Measurements from ENCODE around the gene AKNA.

The AKNA gene

DNA sequence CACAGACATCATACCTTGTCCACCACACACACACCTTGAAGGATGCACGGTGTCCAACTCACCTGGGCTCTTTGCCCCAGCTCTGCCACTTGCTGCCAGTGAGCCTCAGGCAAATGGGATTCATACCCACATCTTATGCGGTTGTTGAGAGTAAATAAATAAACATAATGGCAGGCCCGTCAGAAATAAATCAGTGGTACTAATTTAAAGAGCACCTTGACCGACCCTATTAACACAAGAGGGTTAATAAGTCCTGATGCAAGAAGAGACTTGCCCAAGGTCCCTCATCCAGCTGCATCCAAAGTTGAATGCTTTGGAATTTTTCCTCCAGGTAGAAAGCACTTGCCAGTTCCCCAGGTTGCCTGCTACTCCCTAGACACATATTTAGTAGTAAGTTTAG lies 11.6 kb upstream of the AKNA start:
- Histone ChIP-seq H3K9me3 (ENCODE audit: control insufficient read depth in 5 of 5, low read length in 5 of 5) (no peaks in the 10 kb centered on the region), H3K36me3 (ENCODE audit: control insufficient read depth in 5 of 5, insufficient read depth in 5 of 5, low read length in 5 of 5) (peaks cover 0 to 2% (median 0%) of the 10 kb centered on the region in 5 donors), H3K27me3 (ENCODE audit: control insufficient read depth in 5 of 5, insufficient read depth in 4 of 5, low read length in 5 of 5) (no peaks in the 10 kb centered on the region), H3K27ac (ENCODE audit: low read depth, low read length) (no peak overlapping the region), H3K4me1 (ENCODE audit: control insufficient read depth in 5 of 5, insufficient read depth in 5 of 5, low read length in 5 of 5) (peaks cover 14 to 40% (median 30%) of the 10 kb centered on the region in 5 donors), H3K4me3 (ENCODE audit: low read depth in 1 of 5, low read length in 5 of 5) (no peak overlapping the region), H3K9ac (ENCODE audit: low read length in 5 of 5) (no peak overlapping the region)

DNA sequence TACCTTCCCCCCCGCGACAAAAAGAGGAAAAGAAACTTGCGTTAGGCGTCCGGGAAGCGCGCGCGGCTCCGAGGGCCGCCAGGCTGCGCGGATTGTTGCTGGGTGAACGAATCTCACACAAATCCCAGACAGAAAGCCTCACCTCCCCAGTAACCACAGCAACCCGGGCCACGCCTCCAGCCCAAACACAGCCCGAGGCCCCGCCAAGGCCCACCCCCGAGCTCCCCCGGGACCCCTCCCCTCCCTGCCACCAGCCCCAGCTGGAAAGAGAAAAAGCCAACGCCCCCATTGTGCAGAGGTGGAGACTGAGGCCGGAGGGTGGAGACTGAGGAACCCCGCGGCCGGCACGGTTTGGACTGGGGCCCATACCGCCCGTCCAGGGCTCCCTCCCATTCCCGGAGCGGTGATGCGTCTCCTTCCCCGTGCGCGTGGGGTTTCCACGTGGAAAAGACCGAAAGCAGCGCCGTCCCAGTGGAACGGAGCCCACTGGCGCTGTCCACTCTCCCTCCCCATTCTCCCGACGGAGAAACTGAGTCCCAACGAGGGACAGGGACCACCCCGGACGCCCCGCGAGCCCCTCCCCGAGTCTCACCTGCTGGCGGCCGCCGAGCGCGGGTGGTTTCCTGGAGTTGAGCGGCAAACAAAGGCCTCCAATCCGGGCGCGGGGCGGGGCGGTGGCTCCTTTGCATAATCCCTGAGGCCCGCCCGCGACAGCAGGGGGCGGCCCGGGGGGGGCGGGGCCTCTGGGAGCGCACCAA lies 10.2 kb upstream of the AKNA start:
- Histone ChIP-seq H3K27me3 (ENCODE audit: control insufficient read depth in 5 of 5, insufficient read depth in 4 of 5, low read length in 5 of 5) (no peaks in the 10 kb centered on the region), H3K9ac (ENCODE audit: low read length in 5 of 5) (peak overlapping the region; percentile 0 to 88 (median 81)), H3K9me3 (ENCODE audit: control insufficient read depth in 5 of 5, low read length in 5 of 5) (no peaks in the 10 kb centered on the region), H3K4me1 (ENCODE audit: control insufficient read depth in 5 of 5, insufficient read depth in 5 of 5, low read length in 5 of 5) (peaks cover 14 to 49% (median 34%) of the 10 kb centered on the region in 5 donors), H3K27ac (ENCODE audit: low read depth, low read length) (peak overlapping the region; percentile 92), H3K4me3 (ENCODE audit: low read depth in 1 of 5, low read length in 5 of 5) (peak overlapping the region; percentile 77 to 88 (median 77)), H3K36me3 (ENCODE audit: control insufficient read depth in 5 of 5, insufficient read depth in 5 of 5, low read length in 5 of 5) (peaks cover 0 to 2% (median 0%) of the 10 kb centered on the region in 5 donors)

DNA sequence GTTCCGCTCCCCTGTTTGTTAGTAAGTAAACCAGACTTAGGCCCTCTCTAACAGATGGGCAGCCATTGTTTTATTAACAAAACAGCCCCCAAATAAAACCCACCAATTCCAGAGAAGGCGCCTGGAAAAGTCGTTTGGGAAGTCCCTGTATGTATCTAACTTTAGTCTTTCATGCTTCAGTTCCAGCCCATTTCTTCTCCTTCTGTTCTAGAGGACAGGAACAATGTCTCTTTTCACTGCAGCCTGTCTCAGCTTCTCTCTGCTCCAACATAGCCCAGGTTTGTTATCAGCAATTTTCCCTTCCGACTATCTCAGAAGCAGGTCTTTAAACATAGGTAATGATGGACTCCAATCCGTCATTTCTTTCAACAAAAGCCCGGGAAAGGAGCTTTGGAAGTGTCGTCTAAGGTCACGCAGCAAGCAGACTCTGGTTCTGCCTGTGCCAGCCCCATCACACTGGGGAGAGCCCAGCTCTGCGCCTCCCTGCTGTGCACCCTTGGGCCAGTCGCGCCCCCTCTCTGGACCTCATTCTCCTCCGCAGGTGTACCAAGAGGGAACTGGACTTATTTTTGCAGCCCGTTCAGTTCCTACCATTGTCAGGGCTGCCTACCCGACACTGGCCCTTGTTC lies 9.6 kb upstream of the AKNA start:
- Histone ChIP-seq H3K4me3 (ENCODE audit: low read depth in 1 of 5, low read length in 5 of 5) (peak overlapping the region; percentile 77 to 88 (median 77)), H3K36me3 (ENCODE audit: control insufficient read depth in 5 of 5, insufficient read depth in 5 of 5, low read length in 5 of 5) (no peaks in the 10 kb centered on the region), H3K9ac (ENCODE audit: low read length in 5 of 5) (peak overlapping the region; percentile 0 to 88 (median 68)), H3K4me1 (ENCODE audit: control insufficient read depth in 5 of 5, insufficient read depth in 5 of 5, low read length in 5 of 5) (peaks cover 16 to 56% (median 40%) of the 10 kb centered on the region in 5 donors), H3K9me3 (ENCODE audit: control insufficient read depth in 5 of 5, low read length in 5 of 5) (no peaks in the 10 kb centered on the region), H3K27ac (ENCODE audit: low read depth, low read length) (peak overlapping the region; percentile 92), H3K27me3 (ENCODE audit: control insufficient read depth in 5 of 5, insufficient read depth in 4 of 5, low read length in 5 of 5) (no peaks in the 10 kb centered on the region)

DNA sequence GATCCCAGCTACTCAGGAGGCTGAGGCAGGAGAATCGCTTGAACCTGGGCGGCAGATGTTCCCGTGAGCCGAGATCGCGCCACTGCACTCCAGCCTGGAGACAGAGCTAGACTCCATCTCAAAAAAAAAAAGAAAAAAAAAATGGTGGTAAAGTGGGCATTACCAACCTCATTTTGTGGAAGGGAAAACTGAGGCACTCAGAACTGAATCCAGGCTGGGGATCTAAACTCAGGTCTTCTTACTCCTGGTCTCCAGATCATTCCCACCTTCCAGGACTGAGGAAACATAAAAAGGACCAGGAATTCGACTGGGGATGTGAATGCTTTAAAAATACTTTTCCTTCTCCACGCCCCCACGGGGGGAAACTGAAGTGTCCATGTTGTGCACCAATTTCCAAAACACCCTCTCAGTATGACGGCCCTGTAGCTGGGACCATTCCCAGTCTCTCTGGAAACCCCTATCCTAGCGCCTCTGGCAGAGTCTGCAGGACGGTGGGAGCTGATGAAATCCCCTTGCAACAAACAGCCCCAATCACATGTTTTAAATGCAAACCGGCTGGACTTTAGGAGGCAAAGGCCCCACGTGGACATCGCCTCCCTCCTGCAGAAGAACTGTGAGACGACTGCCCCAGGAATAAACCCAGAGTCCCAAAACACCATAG lies 8.9 kb upstream of the AKNA start:
- Histone ChIP-seq H3K4me3 (ENCODE audit: low read depth in 1 of 5, low read length in 5 of 5) (peak overlapping the region; percentile 77 to 88 (median 77)), H3K9me3 (ENCODE audit: control insufficient read depth in 5 of 5, low read length in 5 of 5) (no peaks in the 10 kb centered on the region), H3K27ac (ENCODE audit: low read depth, low read length) (peak overlapping the region; percentile 92), H3K4me1 (ENCODE audit: control insufficient read depth in 5 of 5, insufficient read depth in 5 of 5, low read length in 5 of 5) (peaks cover 20 to 62% (median 47%) of the 10 kb centered on the region in 5 donors), H3K36me3 (ENCODE audit: control insufficient read depth in 5 of 5, insufficient read depth in 5 of 5, low read length in 5 of 5) (no peaks in the 10 kb centered on the region), H3K27me3 (ENCODE audit: control insufficient read depth in 5 of 5, insufficient read depth in 4 of 5, low read length in 5 of 5) (no peaks in the 10 kb centered on the region), H3K9ac (ENCODE audit: low read length in 5 of 5) (peak overlapping the region in 4 of 5 donors; percentile 52 to 88 (median 76))

DNA sequence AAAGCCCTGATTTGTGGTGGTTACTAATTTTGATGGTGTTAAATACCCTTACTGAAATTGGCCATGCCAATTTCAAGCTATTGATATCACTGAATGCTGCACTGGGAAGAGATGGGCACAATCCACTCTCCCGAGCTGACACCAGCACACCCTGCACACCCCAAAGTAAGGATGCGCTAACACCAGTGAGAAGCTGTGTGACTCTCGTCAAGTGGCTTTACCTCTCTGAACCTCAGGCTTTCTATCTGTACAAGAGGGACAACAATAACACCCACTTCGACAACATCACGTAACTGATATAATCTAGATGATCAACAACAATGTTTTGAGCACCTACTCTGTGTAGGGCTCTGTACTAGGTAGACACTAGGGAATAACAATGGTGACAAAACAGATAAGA lies 8.0 kb upstream of the AKNA start:
- Histone ChIP-seq H3K9me3 (ENCODE audit: control insufficient read depth in 5 of 5, low read length in 5 of 5) (no peaks in the 10 kb centered on the region), H3K27me3 (ENCODE audit: control insufficient read depth in 5 of 5, insufficient read depth in 4 of 5, low read length in 5 of 5) (no peaks in the 10 kb centered on the region), H3K4me3 (ENCODE audit: low read depth in 1 of 5, low read length in 5 of 5) (peak overlapping the region in 1 of 5 donors; percentile 5), H3K4me1 (ENCODE audit: control insufficient read depth in 5 of 5, insufficient read depth in 5 of 5, low read length in 5 of 5) (peaks cover 21 to 69% (median 54%) of the 10 kb centered on the region in 5 donors), H3K9ac (ENCODE audit: low read length in 5 of 5) (peak overlapping the region in 2 of 5 donors; percentile 58 to 72), H3K27ac (ENCODE audit: low read depth, low read length) (peak overlapping the region; percentile 92), H3K36me3 (ENCODE audit: control insufficient read depth in 5 of 5, insufficient read depth in 5 of 5, low read length in 5 of 5) (no peaks in the 10 kb centered on the region)

DNA sequence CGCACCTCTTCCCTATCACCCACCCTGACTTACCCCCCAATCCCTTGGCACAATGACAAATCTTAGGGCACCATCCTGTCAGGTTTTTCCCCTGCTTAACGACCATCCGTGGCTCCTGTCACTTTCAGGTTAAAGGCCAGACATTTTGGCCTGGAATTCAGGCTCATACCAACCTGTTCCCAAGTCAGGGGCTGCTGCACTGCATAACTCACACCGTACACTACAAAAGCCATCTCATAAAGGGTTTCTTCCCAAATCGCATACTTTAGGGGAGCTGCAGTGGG lies 7.5 kb upstream of the AKNA start:
- H3K27ac ChIP-seq (ENCODE audit: low read depth, low read length) = peak overlapping the region; percentile 92
- H3K36me3 ChIP-seq (ENCODE audit: control insufficient read depth in 5 of 5, insufficient read depth in 5 of 5, low read length in 5 of 5) = no peaks in the 10 kb centered on the region
- peak overlapping the region in 4 of 5 donors; percentile 5 to 50 (median 43) for H3K4me3 ChIP-seq (ENCODE audit: low read depth in 1 of 5, low read length in 5 of 5)
- no peaks in the 10 kb centered on the region for H3K9me3 ChIP-seq (ENCODE audit: control insufficient read depth in 5 of 5, low read length in 5 of 5)
- H3K4me1 ChIP-seq (ENCODE audit: control insufficient read depth in 5 of 5, insufficient read depth in 5 of 5, low read length in 5 of 5) = peaks cover 25 to 74% (median 59%) of the 10 kb centered on the region in 5 donors
- peak overlapping the region in 3 of 5 donors; percentile 15 to 72 (median 58) for H3K9ac ChIP-seq (ENCODE audit: low read length in 5 of 5)
- no peaks in the 10 kb centered on the region for H3K27me3 ChIP-seq (ENCODE audit: control insufficient read depth in 5 of 5, insufficient read depth in 4 of 5, low read length in 5 of 5)

DNA sequence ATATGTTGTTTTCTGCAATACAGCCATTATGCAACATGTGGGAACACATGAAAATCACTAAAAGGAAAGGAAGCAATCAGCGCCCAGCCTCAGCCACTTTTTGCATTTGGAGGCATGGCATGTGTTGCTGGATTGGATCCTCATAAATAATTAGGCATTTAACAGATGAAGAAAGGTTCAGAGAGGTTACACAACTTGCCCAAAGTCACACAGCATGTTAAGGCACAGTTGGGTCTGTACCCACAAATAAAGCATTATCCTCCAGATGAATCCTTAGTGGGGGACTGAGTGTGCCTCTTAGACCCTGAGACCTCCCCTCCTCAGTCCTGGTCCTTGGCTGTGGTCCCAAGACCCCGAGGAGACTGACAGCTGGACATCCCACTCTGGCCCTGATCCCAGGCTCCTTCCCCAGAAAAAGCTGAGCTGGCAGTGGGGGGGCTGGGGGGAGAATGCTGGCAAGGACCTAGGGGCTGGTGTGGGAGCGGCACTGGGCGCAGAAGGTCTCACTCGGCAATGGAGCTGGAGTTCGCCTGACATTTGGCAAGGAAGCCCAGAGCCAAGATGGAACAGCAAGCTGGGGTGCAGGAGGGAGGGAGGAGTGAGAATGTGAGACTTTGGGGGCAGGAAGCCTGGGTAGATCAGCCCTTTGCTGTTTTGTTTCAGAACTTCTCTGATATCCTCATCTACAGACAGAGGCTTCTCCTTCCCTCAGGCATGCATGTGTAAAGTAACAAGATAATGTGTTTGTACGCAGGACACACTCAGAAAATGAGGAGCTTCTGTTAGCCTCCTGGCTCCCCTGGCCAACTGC lies 6.9 kb upstream of the AKNA start:
- H3K4me1 ChIP-seq (ENCODE audit: control insufficient read depth in 5 of 5, insufficient read depth in 5 of 5, low read length in 5 of 5) = peaks cover 27 to 80% (median 64%) of the 10 kb centered on the region in 5 donors
- peak overlapping the region; percentile 92 for H3K27ac ChIP-seq (ENCODE audit: low read depth, low read length)
- H3K4me3 ChIP-seq (ENCODE audit: low read depth in 1 of 5, low read length in 5 of 5) = peak overlapping the region in 4 of 5 donors; percentile 5 to 50 (median 43)
- H3K36me3 ChIP-seq (ENCODE audit: control insufficient read depth in 5 of 5, insufficient read depth in 5 of 5, low read length in 5 of 5) = no peaks in the 10 kb centered on the region
- no peaks in the 10 kb centered on the region for H3K9me3 ChIP-seq (ENCODE audit: control insufficient read depth in 5 of 5, low read length in 5 of 5)
- H3K27me3 ChIP-seq (ENCODE audit: control insufficient read depth in 5 of 5, insufficient read depth in 4 of 5, low read length in 5 of 5) = no peaks in the 10 kb centered on the region
- H3K9ac ChIP-seq (ENCODE audit: low read length in 5 of 5) = peak overlapping the region in 3 of 5 donors; percentile 15 to 72 (median 58)

DNA sequence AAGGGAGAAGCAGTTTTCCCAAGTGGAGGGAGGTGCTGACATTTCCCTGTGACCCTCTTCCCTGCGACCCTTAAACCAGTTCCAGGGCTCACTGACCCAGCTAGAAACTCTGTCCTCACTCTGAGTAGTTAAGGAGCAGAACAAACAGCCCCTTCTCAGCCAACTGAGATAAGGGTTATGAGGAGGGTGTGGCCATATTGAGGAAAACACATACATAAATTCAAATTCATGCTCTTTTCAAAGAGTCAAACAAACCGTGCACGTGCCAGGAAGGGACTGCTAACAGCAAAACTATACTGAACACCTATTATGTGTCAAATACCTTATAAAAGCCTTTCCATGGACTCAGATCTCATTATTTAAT lies 4.9 kb upstream of the AKNA start:
- H3K36me3 ChIP-seq (ENCODE audit: control insufficient read depth in 5 of 5, insufficient read depth in 5 of 5, low read length in 5 of 5) = no peaks in the 10 kb centered on the region
- H3K27ac ChIP-seq (ENCODE audit: low read depth, low read length) = peak overlapping the region; percentile 92
- H3K9me3 ChIP-seq (ENCODE audit: control insufficient read depth in 5 of 5, low read length in 5 of 5) = no peaks in the 10 kb centered on the region
- H3K9ac ChIP-seq (ENCODE audit: low read length in 5 of 5) = peak overlapping the region in 4 of 5 donors; percentile 13 to 62 (median 42)
- H3K27me3 ChIP-seq (ENCODE audit: control insufficient read depth in 5 of 5, insufficient read depth in 4 of 5, low read length in 5 of 5) = no peaks in the 10 kb centered on the region
- peaks cover 34 to 93% (median 84%) of the 10 kb centered on the region in 5 donors for H3K4me1 ChIP-seq (ENCODE audit: control insufficient read depth in 5 of 5, insufficient read depth in 5 of 5, low read length in 5 of 5)
- peak overlapping the region in 4 of 5 donors; percentile 10 to 39 (median 15) for H3K4me3 ChIP-seq (ENCODE audit: low read depth in 1 of 5, low read length in 5 of 5)

DNA sequence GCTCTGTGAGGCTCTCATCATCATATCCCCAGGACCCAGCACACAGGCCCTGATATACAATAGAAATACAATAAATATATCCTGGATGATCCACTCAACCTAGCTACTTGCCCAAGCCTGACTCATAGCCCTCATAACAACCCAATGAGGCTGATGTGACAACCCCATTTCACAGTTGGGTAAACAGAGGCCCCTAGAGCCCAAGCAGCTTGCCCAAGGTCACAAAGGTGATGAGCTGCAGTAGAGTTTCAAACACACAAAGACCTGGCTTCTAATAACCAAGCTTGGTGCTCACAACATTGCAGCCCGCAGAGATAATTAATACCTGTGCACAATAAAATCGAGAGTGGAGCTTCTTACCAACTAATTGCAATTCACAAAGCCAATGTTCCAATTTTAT lies 3.2 kb upstream of the AKNA start:
- H3K27ac ChIP-seq (ENCODE audit: low read depth, low read length) = peak overlapping the region; percentile 96
- no peaks in the 10 kb centered on the region for H3K9me3 ChIP-seq (ENCODE audit: control insufficient read depth in 5 of 5, low read length in 5 of 5)
- peaks cover 32 to 93% (median 86%) of the 10 kb centered on the region in 5 donors for H3K4me1 ChIP-seq (ENCODE audit: control insufficient read depth in 5 of 5, insufficient read depth in 5 of 5, low read length in 5 of 5)

More for the DNA sequence above, 3.2 kb upstream of the AKNA start:
- Histone ChIP-seq H3K9ac (ENCODE audit: low read length in 5 of 5) (peak overlapping the region in 1 of 5 donors; percentile 15), H3K27me3 (ENCODE audit: control insufficient read depth in 5 of 5, insufficient read depth in 4 of 5, low read length in 5 of 5) (no peaks in the 10 kb centered on the region), H3K36me3 (ENCODE audit: control insufficient read depth in 5 of 5, insufficient read depth in 5 of 5, low read length in 5 of 5) (no peaks in the 10 kb centered on the region), H3K4me3 (ENCODE audit: low read depth in 1 of 5, low read length in 5 of 5) (no peak overlapping the region)

Measured in subcutaneous abdominal adipose tissue (tissue), 5 donors.